ENCODE measurements around the gene LDLRAD3. TPM values are rescaled to one million over a fixed set of nuclear protein-coding genes. Genes with fewer than 3 reads are reported as not detected.
A peak's percentile ranks its signal among the peaks of the same experiment; 100 is the strongest.

The LDLRAD3 gene
- total RNA-seq, 1 experiment from 2014 or later: 12.1 TPM

GRCh38 chr11:36222831-36223635 lies 279.2 kb downstream of the LDLRAD3 start:
- H3K27me3 Mint-ChIP-seq (ENCODE audit: low read depth): no peaks in the 10 kb centered on the region
- H3K9me3 Mint-ChIP-seq: peaks cover 8 to 11% of the 10 kb centered on the region in 2 experiments; a peak in 4 of 5 replicates
- no peak for TF ChIP-seq CTCF (conservative IDR thresholded peaks at IDR 0.05)
- Histone ChIP-seq H3K4me2 (ENCODE audit: insufficient read depth, insufficient read length, low read length) (no peak overlapping the region), H2BK120ac (ENCODE audit: low read depth, low read length, poor library complexity, severe bottlenecking) (no peak overlapping the region), H3K23ac (ENCODE audit: insufficient read length, low read depth, low read length) (no peak overlapping the region), H3K14ac (ENCODE audit: insufficient read depth, low read length) (no peak overlapping the region), H4K20me1 (ENCODE audit: control insufficient read depth, insufficient read depth, insufficient read length) (no peaks in the 10 kb centered on the region), H3K9ac (ENCODE audit: extremely low read depth, insufficient read length, low read length) (no peak overlapping the region), H3K4me1 (ENCODE audit: insufficient read depth, low read length) (no peaks in the 10 kb centered on the region), H2BK12ac (ENCODE audit: insufficient read length, low read depth, low read length) (no peak overlapping the region), H3K4ac (ENCODE audit: low read depth, low read length) (no peak overlapping the region), H2BK5ac (ENCODE audit: insufficient read length, low read length) (no peak overlapping the region), H3K18ac (ENCODE audit: insufficient read length, low read depth, low read length) (no peak overlapping the region), H4K91ac (ENCODE audit: insufficient read length, low read depth, low read length) (no peak overlapping the region), H3K27me3 (ENCODE audit: insufficient read depth, low read length) (no peaks in the 10 kb centered on the region), H2BK15ac (ENCODE audit: low read depth, low read length) (no peak overlapping the region), H4K8ac (replicated peaks; ENCODE audit: insufficient read length, low read depth, low read length) (no peak overlapping the region), H3K79me2 (ENCODE audit: insufficient read depth, low read length) (no peaks in the 10 kb centered on the region), H2BK20ac (ENCODE audit: low read depth, low read length, poor library complexity, severe bottlenecking) (no peak overlapping the region), H3K79me1 (ENCODE audit: insufficient read depth, low read depth, low read length, poor library complexity, severe bottlenecking) (no peaks in the 10 kb centered on the region), H2AFZ (ENCODE audit: low read length) (no peak overlapping the region), H4K5ac (ENCODE audit: insufficient read length, low read depth, low read length) (no peak overlapping the region), H3K56ac (ENCODE audit: insufficient read length, low read depth, low read length) (no peak overlapping the region), H2AK5ac (ENCODE audit: insufficient read length, low read length) (no peak overlapping the region), H3K27ac (ENCODE audit: insufficient read length, low read depth, low read length) (no peak overlapping the region), H3T11ph (ENCODE audit: low read length) (no peak overlapping the region), H3K9me3 (ENCODE audit: control insufficient read depth, low read depth, low read length) (no peaks in the 10 kb centered on the region), H3K23me2 (ENCODE audit: insufficient read length, low read depth, low read length, poor library complexity, severe bottlenecking) (no peaks in the 10 kb centered on the region)
- no peaks in the 10 kb centered on the region for H3K4me1 Mint-ChIP-seq
- peak overlapping the region in 1 of 3 experiments; percentile 53; a peak in 1 of 7 replicates for H3K27ac Mint-ChIP-seq
- no peak overlapping the region for H3K4me3 Mint-ChIP-seq
- no peak for DNase-seq
- WGBS (ENCODE audit: extremely low coverage, insufficient read length, low lambda C conversion rate): no CpG with 5 or more reads among the region's 14 CpGs
- H3K36me3 Mint-ChIP-seq (ENCODE audit: insufficient read depth in 1 of 3, low read depth in 3 of 3): peaks cover 6 to 12% (median 11%) of the 10 kb centered on the region in 3 experiments; a peak in 6 of 7 replicates
